Neuronal stem cell (in vitro differentiated cells): Measurements from ENCODE around the gene AHDC1.
A peak's percentile ranks its signal among the peaks of the same experiment; 100 is the strongest.

Source experiments
- DNase-seq: peaks from one replicate; pipeline ENCODE4 v3.0.0-alpha.2; 2013; ENCODE audit warnings: low spot score
- H2AFZ ChIP-seq: one replicate; pipeline ENCODE4 v1.6.1; 2013; ENCODE audit warnings: mild to moderate bottlenecking, low read length, inconsistent platforms
- H2AK5ac ChIP-seq: 2 replicates; pipeline ENCODE4 v1.6.1; 2013; ENCODE audit warnings: low read depth, mild to moderate bottlenecking, inconsistent platforms, low read length, moderate library complexity, mixed read lengths
- H2BK120ac ChIP-seq: 2 replicates; pipeline ENCODE4 v1.6.1; 2013; ENCODE audit warnings: low read depth, mild to moderate bottlenecking, inconsistent platforms, low read length, moderate library complexity, mixed read lengths
- H2BK12ac ChIP-seq: one replicate; pipeline ENCODE4 v1.6.1; 2013; ENCODE audit warnings: low read length, inconsistent platforms
- H2BK15ac ChIP-seq: 2 replicates; pipeline ENCODE4 v1.6.1; 2013; ENCODE audit warnings: mild to moderate bottlenecking, low read length, inconsistent platforms, mixed read lengths
- H2BK5ac ChIP-seq: one replicate; pipeline ENCODE4 v1.6.1; 2013; ENCODE audit warnings: inconsistent platforms, mild to moderate bottlenecking, low read length, moderate library complexity
- H3K14ac ChIP-seq: one replicate; pipeline ENCODE4 v1.6.1; 2013; ENCODE audit warnings: low read length, inconsistent platforms
- H3K18ac ChIP-seq: 2 replicates; pipeline ENCODE4 v1.6.1; 2013; ENCODE audit warnings: low read length, inconsistent platforms
- H3K23ac ChIP-seq: 2 replicates; pipeline ENCODE4 v1.6.1; 2013; ENCODE audit warnings: low read depth, mild to moderate bottlenecking, mixed read lengths, low read length, inconsistent platforms; ENCODE audit not compliant: poor library complexity
- H3K27ac ChIP-seq: replicated peaks from 3 replicates; pipeline ENCODE4 v1.5.1; 2013; ENCODE audit warnings: low read length, inconsistent platforms
- H3K27me3 ChIP-seq, 3 experiments: 2 replicates each; pipeline ENCODE4 v1.6.1; 2013; ENCODE audit warnings: low read length in 3 of 3, mild to moderate bottlenecking in 2 of 3, inconsistent platforms in 1 of 3, low read depth in 1 of 3, mixed read lengths in 1 of 3, moderate library complexity in 1 of 3; ENCODE audit not compliant: control insufficient read depth in 3 of 3, insufficient read depth in 3 of 3
- H3K36me3 ChIP-seq, 2 donors: replicated peaks in 1 of 2; 2 replicates each; pipeline ENCODE4 v1.6.1; 2013; ENCODE audit warnings: low read length in 2 of 2; ENCODE audit not compliant: control insufficient read depth in 2 of 2, insufficient read depth in 2 of 2
- H3K4ac ChIP-seq: 2 replicates; pipeline ENCODE4 v1.6.1; 2013; ENCODE audit warnings: inconsistent platforms, mild to moderate bottlenecking, low read length, moderate library complexity
- H3K4me1 ChIP-seq, 2 donors: 1 replicate in 1 of 2; 2 replicates in 1 of 2; pipeline ENCODE4 v1.6.1; 2013; ENCODE audit warnings: low read length in 2 of 2, low read depth in 1 of 2; ENCODE audit not compliant: control insufficient read depth in 2 of 2, insufficient read depth in 1 of 2
- H3K4me2 ChIP-seq: one replicate; pipeline ENCODE4 v1.6.1; 2013; ENCODE audit warnings: mild to moderate bottlenecking, low read length, inconsistent platforms; ENCODE audit not compliant: insufficient read depth, poor library complexity, severe bottlenecking
- H3K4me3 ChIP-seq, 2 donors: 2 replicates each; pipeline ENCODE4 v1.5.1; 2013; ENCODE audit warnings: low read length in 2 of 2, mild to moderate bottlenecking in 2 of 2, inconsistent platforms in 1 of 2, moderate library complexity in 1 of 2
- H3K79me1 ChIP-seq: one replicate; pipeline ENCODE4 v1.6.1; 2013; ENCODE audit warnings: low read depth, mild to moderate bottlenecking, inconsistent platforms, low read length, moderate library complexity
- H3K9ac ChIP-seq: one replicate; pipeline ENCODE4 v1.6.1; 2013; ENCODE audit warnings: mild to moderate bottlenecking, low read depth, low read length, inconsistent platforms; ENCODE audit not compliant: poor library complexity
- H3K9me3 ChIP-seq, 2 donors: replicated peaks in 1 of 2; 2 replicates each; pipeline versions ENCODE3 to v1.6.1; 2013; ENCODE audit warnings: low read length in 2 of 2, mild to moderate bottlenecking in 2 of 2, inconsistent platforms in 1 of 2, low read depth in 1 of 2, mixed read lengths in 1 of 2, moderate library complexity in 1 of 2; ENCODE audit not compliant: control insufficient read depth in 2 of 2, insufficient read depth in 1 of 2
- H4K8ac ChIP-seq: one replicate; pipeline ENCODE4 v1.6.1; 2013; ENCODE audit warnings: low read depth, mild to moderate bottlenecking, inconsistent platforms, low read length, moderate library complexity
- H4K91ac ChIP-seq: one replicate; pipeline ENCODE4 v1.6.1; 2013; ENCODE audit warnings: low read length, low read depth, mild to moderate bottlenecking, inconsistent platforms; ENCODE audit not compliant: poor library complexity
- WGBS, 2 donors: extraction: QIAGEN DNeasy Blood & Tissue Kit; methylation state at CpG; one replicate each; pipeline ENCODE4 v1.1.7; 2013; ENCODE audit warnings: missing lambda C conversion rate in 2 of 2, mixed read lengths in 1 of 2; ENCODE audit not compliant: insufficient read length in 2 of 2, insufficient replicate concordance in 1 of 2; ENCODE audit errors: extremely low coverage in 2 of 2; 5-methylcytosine and 5-hydroxymethylcytosine counted together

The AHDC1 gene

GRCh38 chr1:27615346-27616192 lies 11.6 kb upstream of the AHDC1 start:
- no peaks in the 10 kb centered on the region for H3K36me3 ChIP-seq
- H3K79me1 ChIP-seq, result no peaks in the 10 kb centered on the region
- H2BK120ac ChIP-seq, result no peak overlapping the region
- no peak overlapping the region for H3K14ac ChIP-seq
- H2AFZ ChIP-seq, result no peak overlapping the region
- no peak overlapping the region for H4K91ac ChIP-seq
- H2BK12ac ChIP-seq, result no peak overlapping the region
- H2AK5ac ChIP-seq, result peak overlapping the region; percentile 37
- H3K27me3 ChIP-seq, result peaks cover 0 to 20% (median 0%) of the 10 kb centered on the region in 3 experiments
- peak overlapping the region; percentile 63 for H3K18ac ChIP-seq
- no peaks in the 10 kb centered on the region for H3K9me3 ChIP-seq
- H3K4me2 ChIP-seq, result peak overlapping the region; percentile 68
- no peak overlapping the region for H3K27ac ChIP-seq
- H4K8ac ChIP-seq, result no peak overlapping the region
- no CpG with 5 or more reads among the region's 41 CpGs for WGBS, 2 donors
- DNase-seq, result no peak
- H3K9ac ChIP-seq, result no peak overlapping the region
- H3K4ac ChIP-seq, result no peak overlapping the region
- H3K4me3 ChIP-seq, result peak overlapping the region in 1 of 2 donors; percentile 69
- no peak overlapping the region for H2BK15ac ChIP-seq
- H3K4me1 ChIP-seq, result peaks cover 2 to 8% of the 10 kb centered on the region in 2 donors
- H2BK5ac ChIP-seq, result peak overlapping the region; percentile 4
- H3K23ac ChIP-seq, result peak overlapping the region; percentile 55

DNA sequence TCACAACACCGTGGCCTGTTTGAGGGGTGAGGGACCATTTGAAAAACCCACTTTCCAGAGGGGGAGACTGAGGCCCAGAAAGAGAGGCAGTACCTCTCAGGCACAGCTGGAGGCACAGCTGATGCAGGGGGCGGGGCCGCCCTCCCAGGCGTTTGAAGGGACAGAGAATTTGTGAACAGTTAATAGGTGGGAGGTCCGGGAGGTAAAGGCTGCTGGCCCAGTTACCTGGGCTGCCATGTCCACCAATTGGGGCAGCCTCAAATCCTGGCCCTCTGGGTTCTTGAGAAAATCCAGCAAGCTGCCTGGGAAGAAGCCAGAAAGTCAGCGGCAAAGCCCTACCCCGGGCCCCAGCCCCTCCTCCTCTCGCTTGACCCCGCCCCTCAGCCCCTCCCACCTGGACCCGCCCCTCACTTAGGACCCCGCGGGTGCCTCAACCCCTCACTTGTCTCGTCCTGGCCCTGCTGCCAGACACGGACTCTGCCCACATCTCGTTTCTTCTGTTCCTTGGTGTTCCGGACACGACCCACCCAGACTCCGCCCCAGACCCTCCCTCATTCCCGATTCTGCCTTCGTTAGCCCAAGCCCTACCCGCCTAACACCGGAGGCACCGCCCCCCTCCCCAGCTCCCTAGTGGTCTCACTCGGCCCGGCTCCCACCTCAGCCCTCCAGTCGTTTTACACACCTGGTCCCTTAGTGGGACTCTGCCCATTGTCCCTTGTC lies 10.8 kb upstream of the AHDC1 start:
- Histone ChIP-seq H2AFZ (no peak overlapping the region), H3K4me3 (peak overlapping the region in 1 of 2 donors; percentile 69), H3K36me3 (no peaks in the 10 kb centered on the region), H4K8ac (no peak overlapping the region), H3K18ac (peak overlapping the region; percentile 20), H2BK12ac (peak overlapping the region; percentile 77), H3K23ac (peak overlapping the region; percentile 55), H3K14ac (peak overlapping the region; percentile 10), H3K27ac (no peak overlapping the region), H2AK5ac (peak overlapping the region; percentile 24), H3K4ac (no peak overlapping the region), H4K91ac (no peak overlapping the region), H3K79me1 (no peaks in the 10 kb centered on the region), H3K27me3 (peaks cover 0 to 20% (median 0%) of the 10 kb centered on the region in 3 experiments), H2BK120ac (no peak overlapping the region), H3K9ac (peak overlapping the region; percentile 38), H3K4me1 (peaks cover 2 to 8% of the 10 kb centered on the region in 2 donors), H2BK5ac (peak overlapping the region; percentile 4), H3K4me2 (peak overlapping the region; percentile 68), H2BK15ac (no peak overlapping the region), H3K9me3 (no peaks in the 10 kb centered on the region)
- no CpG with 5 or more reads among the region's 26 CpGs for WGBS, 2 donors
- no peak for DNase-seq

- no peak overlapping the region for H4K91ac ChIP-seq
- H3K14ac ChIP-seq, result peak overlapping the region; percentile 10
- H3K79me1 ChIP-seq, result no peaks in the 10 kb centered on the region
- no peak overlapping the region for H2BK15ac ChIP-seq
- no peak overlapping the region for H3K4ac ChIP-seq
- H2AK5ac ChIP-seq, result peak overlapping the region; percentile 24
- H3K4me2 ChIP-seq, result peak overlapping the region; percentile 68
- peaks cover 0 to 20% (median 0%) of the 10 kb centered on the region in 3 experiments for H3K27me3 ChIP-seq
- H3K18ac ChIP-seq, result peak overlapping the region; percentile 49
- H3K23ac ChIP-seq, result no peak overlapping the region
- peak overlapping the region; percentile 38 for H3K9ac ChIP-seq
- no peak overlapping the region for H3K27ac ChIP-seq
- no peak overlapping the region for H2AFZ ChIP-seq
- H3K4me1 ChIP-seq, result peaks cover 5 to 8% of the 10 kb centered on the region in 2 donors
- no peak overlapping the region for H2BK120ac ChIP-seq
- H2BK12ac ChIP-seq, result peak overlapping the region; percentile 77
- peak overlapping the region in 1 of 2 donors; percentile 5 for H3K4me3 ChIP-seq
- no CpG with 5 or more reads among the region's 16 CpGs for WGBS, 2 donors
- no peak overlapping the region for H4K8ac ChIP-seq
- no peaks in the 10 kb centered on the region for H3K9me3 ChIP-seq
- no peak for DNase-seq
- H2BK5ac ChIP-seq, result no peak overlapping the region
- no peaks in the 10 kb centered on the region for H3K36me3 ChIP-seq
Observed at GRCh38 chr1:27614043-27614624, 10.2 kb upstream of the AHDC1 start.
